Left lung (tissue), 10 donors: Measurements from ENCODE around the gene SEC14L1. TPM values are rescaled to one million over a fixed set of nuclear protein-coding genes. Genes with fewer than 3 reads are reported as not detected.
A peak's percentile ranks its signal among the peaks of the same experiment; 100 is the strongest.

Experiments
- ATAC-seq: fragments of 200-7000 bp; cut with Tn5 transposase; one replicate; pipeline ENCODE4 v1.9.1; 2020; ENCODE audit warnings: moderate library complexity
- DNase-seq, 4 donors: peaks; one replicate each; pipeline ENCODE4 v3.0.0-alpha.2; 2013 to 2020
- H3K27ac ChIP-seq, 2 donors: fragments of 200-600 bp; sonication (generic) in 1 of 2; one replicate each; pipeline versions ENCODE4 v1.5.0 to v1.8.0; 2020 to 2021
- H3K27me3 ChIP-seq, 2 donors: fragments of 200-600 bp; sonication (generic) in 1 of 2; one replicate each; pipeline versions ENCODE4 v1.5.0 to v1.8.0; 2020 to 2021
- H3K36me3 ChIP-seq, 2 donors: fragments of 200-600 bp; sonication (generic) in 1 of 2; one replicate each; pipeline versions ENCODE4 v1.5.0 to v1.8.0; 2020 to 2021
- H3K4me1 ChIP-seq, 2 donors: fragments of 200-600 bp; one replicate each; pipeline ENCODE4 v1.8.0; 2021
- H3K4me3 ChIP-seq, 2 donors: fragments of 200-600 bp; sonication (generic) in 1 of 2; one replicate each; pipeline versions ENCODE4 v1.5.0 to v1.8.0; 2020 to 2021; ENCODE audit warnings: mild to moderate bottlenecking in 1 of 2
- H3K9me3 ChIP-seq, 2 donors: fragments of 200-600 bp; sonication (generic) in 1 of 2; one replicate each; pipeline versions ENCODE4 v1.5.0 to v1.8.0; 2020 to 2021
- CTCF ChIP-seq, 2 donors: fragments of 200-600 bp; sonication (generic) in 1 of 2; IDR thresholded peaks; one replicate each; pipeline versions ENCODE4 v1.5.0 to v1.8.0; 2021; ENCODE audit warnings: antibody characterized with exemption in 2 of 2
- intact Hi-C, 2 donors: fragments of 100-400 bp; cut with DNase I; formaldehyde crosslinking; loops; one replicate each; pipeline versions ENCODE4 v1.11.2 to v1.14.2; 2022
- polyA plus RNA-seq, 6 donors: library from polyadenylated mRNA; unstranded; fragments of 120-200 nt; gene quantifications; one replicate each; pipeline ENCODE4 v1.2.1, GENCODE V29; 2013; ENCODE audit not compliant: insufficient read length in 6 of 6
- total RNA-seq, 2 donors: library from RNA; stranded (reverse); fragmentation: NEBNext Ultra II Directional; extraction: Animal tissue kit (Norgen Biotek cat#: 25700); gene quantifications; one replicate each; pipeline ENCODE4 v1.2.1, GENCODE V29; 2021
- donor health status: DM: no; HTN: yes; CAD: no.
- donor health status: DM: no; HTN: no; CAD: no.

SEC14L1 gene
- total and polyA plus RNA-seq, 8 donors: 79.0 to 151 (median 84.5) TPM

GRCh38 chr17:77177002-77177741, 36.4 kb downstream of the SEC14L1 start:
- intact Hi-C loops: no loop called here
- ATAC-seq: no peak
- Histone ChIP-seq H3K27ac (no peak overlapping the region), H3K4me3 (no peak overlapping the region), H3K36me3 (peaks cover 0 to 16% of the 10 kb centered on the region in 2 donors), H3K27me3 (no peaks in the 10 kb centered on the region), H3K4me1 (peaks cover 10 to 43% of the 10 kb centered on the region in 2 donors), H3K9me3 (peaks cover 0 to 21% of the 10 kb centered on the region in 2 donors)
- no peak for TF ChIP-seq CTCF (IDR thresholded peaks at IDR 0.05)
- no peak for DNase-seq

- peaks cover 0 to 21% of the 10 kb centered on the region in 2 donors for H3K9me3 ChIP-seq
- no peak for DNase-seq
- no peaks in the 10 kb centered on the region for H3K27me3 ChIP-seq
- H3K4me1 ChIP-seq: peaks cover 10 to 44% of the 10 kb centered on the region in 2 donors
- H3K4me3 ChIP-seq: no peak overlapping the region
- no peak for ATAC-seq
- no peak overlapping the region for H3K27ac ChIP-seq
- H3K36me3 ChIP-seq: peaks cover 0 to 16% of the 10 kb centered on the region in 2 donors
- no peak for TF ChIP-seq CTCF (IDR thresholded peaks at IDR 0.05)
- intact Hi-C loops: no loop called here
These were observed 37.3 kb downstream of the SEC14L1 start for GRCh38 chr17:77178050-77178449.

- no peak for ATAC-seq
- Histone ChIP-seq H3K4me3 (no peak overlapping the region), H3K27ac (no peak overlapping the region), H3K27me3 (no peaks in the 10 kb centered on the region), H3K9me3 (peaks cover 0 to 17% of the 10 kb centered on the region in 2 donors), H3K4me1 (peaks cover 10 to 49% of the 10 kb centered on the region in 2 donors), H3K36me3 (peaks cover 0 to 15% of the 10 kb centered on the region in 2 donors)
- no peak for DNase-seq
- intact Hi-C loops: no loop called here
- TF ChIP-seq CTCF (IDR thresholded peaks at IDR 0.05): no peak
These were observed 37.8 kb downstream of the SEC14L1 start for GRCh38 chr17:77178563-77178962.

GRCh38 chr17:77180503-77181357, 40.0 kb downstream of the SEC14L1 start:
- H3K36me3 ChIP-seq: no peaks in the 10 kb centered on the region
- H3K9me3 ChIP-seq: no peaks in the 10 kb centered on the region
- no peak for TF ChIP-seq CTCF (IDR thresholded peaks at IDR 0.05)
- DNase-seq (no peak), ATAC-seq (peak; percentile 34)
- peak overlapping the region; percentile 9 to 64 for H3K27ac ChIP-seq
- H3K27me3 ChIP-seq: no peaks in the 10 kb centered on the region
- intact Hi-C loops: no loop called here
- peaks cover 19 to 68% of the 10 kb centered on the region in 2 donors for H3K4me1 ChIP-seq
- no peak overlapping the region for H3K4me3 ChIP-seq
